Neuronal stem cell (in vitro differentiated cells): ENCODE measurements around the gene VPS36.
A peak's percentile ranks its signal among the peaks of the same experiment; 100 is the strongest.

Experiments used
- DNase-seq: peaks from one replicate; pipeline ENCODE4 v3.0.0-alpha.2; 2013; ENCODE audit warnings: low spot score
- H2AFZ ChIP-seq: one replicate; pipeline ENCODE4 v1.6.1; 2013; ENCODE audit warnings: mild to moderate bottlenecking, low read length, inconsistent platforms
- H2AK5ac ChIP-seq: 2 replicates; pipeline ENCODE4 v1.6.1; 2013; ENCODE audit warnings: low read depth, mild to moderate bottlenecking, inconsistent platforms, low read length, moderate library complexity, mixed read lengths
- H2BK120ac ChIP-seq: 2 replicates; pipeline ENCODE4 v1.6.1; 2013; ENCODE audit warnings: low read depth, mild to moderate bottlenecking, inconsistent platforms, low read length, moderate library complexity, mixed read lengths
- H2BK12ac ChIP-seq: one replicate; pipeline ENCODE4 v1.6.1; 2013; ENCODE audit warnings: low read length, inconsistent platforms
- H2BK15ac ChIP-seq: 2 replicates; pipeline ENCODE4 v1.6.1; 2013; ENCODE audit warnings: mild to moderate bottlenecking, low read length, inconsistent platforms, mixed read lengths
- H2BK5ac ChIP-seq: one replicate; pipeline ENCODE4 v1.6.1; 2013; ENCODE audit warnings: inconsistent platforms, mild to moderate bottlenecking, low read length, moderate library complexity
- H3K14ac ChIP-seq: one replicate; pipeline ENCODE4 v1.6.1; 2013; ENCODE audit warnings: low read length, inconsistent platforms
- H3K18ac ChIP-seq: 2 replicates; pipeline ENCODE4 v1.6.1; 2013; ENCODE audit warnings: low read length, inconsistent platforms
- H3K23ac ChIP-seq: 2 replicates; pipeline ENCODE4 v1.6.1; 2013; ENCODE audit warnings: low read depth, mild to moderate bottlenecking, mixed read lengths, low read length, inconsistent platforms; ENCODE audit not compliant: poor library complexity
- H3K27ac ChIP-seq: replicated peaks from 3 replicates; pipeline ENCODE4 v1.5.1; 2013; ENCODE audit warnings: low read length, inconsistent platforms
- H3K27me3 ChIP-seq, 3 experiments: 2 replicates each; pipeline ENCODE4 v1.6.1; 2013; ENCODE audit warnings: low read length in 3 of 3, mild to moderate bottlenecking in 2 of 3, inconsistent platforms in 1 of 3, low read depth in 1 of 3, mixed read lengths in 1 of 3, moderate library complexity in 1 of 3; ENCODE audit not compliant: control insufficient read depth in 3 of 3, insufficient read depth in 3 of 3
- H3K36me3 ChIP-seq, 2 donors: replicated peaks in 1 of 2; 2 replicates each; pipeline ENCODE4 v1.6.1; 2013; ENCODE audit warnings: low read length in 2 of 2; ENCODE audit not compliant: control insufficient read depth in 2 of 2, insufficient read depth in 2 of 2
- H3K4ac ChIP-seq: 2 replicates; pipeline ENCODE4 v1.6.1; 2013; ENCODE audit warnings: inconsistent platforms, mild to moderate bottlenecking, low read length, moderate library complexity
- H3K4me1 ChIP-seq, 2 donors: 1 replicate in 1 of 2; 2 replicates in 1 of 2; pipeline ENCODE4 v1.6.1; 2013; ENCODE audit warnings: low read length in 2 of 2, low read depth in 1 of 2; ENCODE audit not compliant: control insufficient read depth in 2 of 2, insufficient read depth in 1 of 2
- H3K4me2 ChIP-seq: one replicate; pipeline ENCODE4 v1.6.1; 2013; ENCODE audit warnings: mild to moderate bottlenecking, low read length, inconsistent platforms; ENCODE audit not compliant: insufficient read depth, poor library complexity, severe bottlenecking
- H3K4me3 ChIP-seq, 2 donors: 2 replicates each; pipeline ENCODE4 v1.5.1; 2013; ENCODE audit warnings: low read length in 2 of 2, mild to moderate bottlenecking in 2 of 2, inconsistent platforms in 1 of 2, moderate library complexity in 1 of 2
- H3K79me1 ChIP-seq: one replicate; pipeline ENCODE4 v1.6.1; 2013; ENCODE audit warnings: low read depth, mild to moderate bottlenecking, inconsistent platforms, low read length, moderate library complexity
- H3K9ac ChIP-seq: one replicate; pipeline ENCODE4 v1.6.1; 2013; ENCODE audit warnings: mild to moderate bottlenecking, low read depth, low read length, inconsistent platforms; ENCODE audit not compliant: poor library complexity
- H3K9me3 ChIP-seq, 2 donors: replicated peaks in 1 of 2; 2 replicates each; pipeline versions ENCODE3 to v1.6.1; 2013; ENCODE audit warnings: low read length in 2 of 2, mild to moderate bottlenecking in 2 of 2, inconsistent platforms in 1 of 2, low read depth in 1 of 2, mixed read lengths in 1 of 2, moderate library complexity in 1 of 2; ENCODE audit not compliant: control insufficient read depth in 2 of 2, insufficient read depth in 1 of 2
- H4K8ac ChIP-seq: one replicate; pipeline ENCODE4 v1.6.1; 2013; ENCODE audit warnings: low read depth, mild to moderate bottlenecking, inconsistent platforms, low read length, moderate library complexity
- H4K91ac ChIP-seq: one replicate; pipeline ENCODE4 v1.6.1; 2013; ENCODE audit warnings: low read length, low read depth, mild to moderate bottlenecking, inconsistent platforms; ENCODE audit not compliant: poor library complexity
- WGBS, 2 donors: extraction: QIAGEN DNeasy Blood & Tissue Kit; methylation state at CpG; one replicate each; pipeline ENCODE4 v1.1.7; 2013; ENCODE audit warnings: missing lambda C conversion rate in 2 of 2, mixed read lengths in 1 of 2; ENCODE audit not compliant: insufficient read length in 2 of 2, insufficient replicate concordance in 1 of 2; ENCODE audit errors: extremely low coverage in 2 of 2; 5-methylcytosine and 5-hydroxymethylcytosine counted together

VPS36 gene

GRCh38 chr13:52395704-52396103, 54.7 kb downstream of the VPS36 start:
- Histone ChIP-seq H3K27me3 (no peaks in the 10 kb centered on the region), H2AK5ac (no peak overlapping the region), H2BK15ac (no peak overlapping the region), H3K4ac (no peak overlapping the region), H3K36me3 (no peaks in the 10 kb centered on the region), H3K9ac (no peak overlapping the region), H2BK5ac (no peak overlapping the region), H3K4me2 (no peak overlapping the region), H3K9me3 (no peaks in the 10 kb centered on the region), H3K4me3 (no peak overlapping the region), H3K27ac (no peak overlapping the region), H3K18ac (no peak overlapping the region), H4K91ac (no peak overlapping the region), H2AFZ (no peak overlapping the region), H3K79me1 (no peaks in the 10 kb centered on the region), H3K14ac (no peak overlapping the region), H2BK12ac (no peak overlapping the region), H4K8ac (no peak overlapping the region), H3K23ac (no peak overlapping the region), H3K4me1 (peaks cover 0 to 2% of the 10 kb centered on the region in 2 donors), H2BK120ac (no peak overlapping the region)
- WGBS, 2 donors = no CpG with 5 or more reads among the region's 4 CpGs
- DNase-seq = no peak

DNA sequence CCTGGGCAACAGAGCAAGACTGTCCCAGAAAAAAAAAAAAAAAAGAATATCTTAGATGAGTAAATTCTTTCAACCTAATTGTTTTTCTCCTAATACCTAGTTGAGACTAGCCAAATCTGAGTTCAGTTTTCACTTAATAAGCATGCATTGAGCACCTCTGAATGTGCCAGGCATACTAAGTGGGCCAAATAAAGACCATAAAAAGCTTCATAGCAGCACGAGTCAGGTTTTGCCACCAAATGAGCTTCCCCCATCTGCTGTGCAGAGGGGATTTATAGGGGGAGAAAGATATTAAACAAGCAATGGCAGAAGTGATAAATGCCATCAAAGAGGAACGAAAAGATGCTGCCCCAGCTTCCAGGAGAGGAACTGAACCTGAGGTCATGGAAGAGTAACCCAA, 55.8 kb downstream of the VPS36 start:
- Histone ChIP-seq H3K18ac (no peak overlapping the region), H3K23ac (no peak overlapping the region), H3K4me2 (no peak overlapping the region), H2BK15ac (no peak overlapping the region), H3K9ac (no peak overlapping the region), H3K27me3 (no peaks in the 10 kb centered on the region), H2BK120ac (no peak overlapping the region), H2BK5ac (no peak overlapping the region), H4K91ac (no peak overlapping the region), H2BK12ac (no peak overlapping the region), H3K14ac (no peak overlapping the region), H3K4me3 (no peak overlapping the region), H4K8ac (no peak overlapping the region), H3K4ac (no peak overlapping the region), H3K4me1 (peaks cover 0 to 2% of the 10 kb centered on the region in 2 donors), H3K79me1 (no peaks in the 10 kb centered on the region), H2AK5ac (no peak overlapping the region), H3K27ac (no peak overlapping the region), H3K36me3 (no peaks in the 10 kb centered on the region), H2AFZ (no peak overlapping the region), H3K9me3 (no peaks in the 10 kb centered on the region)
- DNase-seq = no peak
- whole genome bisulfite sequencing, 2 donors = no CpG with 5 or more reads among the region's 2 CpGs

DNA sequence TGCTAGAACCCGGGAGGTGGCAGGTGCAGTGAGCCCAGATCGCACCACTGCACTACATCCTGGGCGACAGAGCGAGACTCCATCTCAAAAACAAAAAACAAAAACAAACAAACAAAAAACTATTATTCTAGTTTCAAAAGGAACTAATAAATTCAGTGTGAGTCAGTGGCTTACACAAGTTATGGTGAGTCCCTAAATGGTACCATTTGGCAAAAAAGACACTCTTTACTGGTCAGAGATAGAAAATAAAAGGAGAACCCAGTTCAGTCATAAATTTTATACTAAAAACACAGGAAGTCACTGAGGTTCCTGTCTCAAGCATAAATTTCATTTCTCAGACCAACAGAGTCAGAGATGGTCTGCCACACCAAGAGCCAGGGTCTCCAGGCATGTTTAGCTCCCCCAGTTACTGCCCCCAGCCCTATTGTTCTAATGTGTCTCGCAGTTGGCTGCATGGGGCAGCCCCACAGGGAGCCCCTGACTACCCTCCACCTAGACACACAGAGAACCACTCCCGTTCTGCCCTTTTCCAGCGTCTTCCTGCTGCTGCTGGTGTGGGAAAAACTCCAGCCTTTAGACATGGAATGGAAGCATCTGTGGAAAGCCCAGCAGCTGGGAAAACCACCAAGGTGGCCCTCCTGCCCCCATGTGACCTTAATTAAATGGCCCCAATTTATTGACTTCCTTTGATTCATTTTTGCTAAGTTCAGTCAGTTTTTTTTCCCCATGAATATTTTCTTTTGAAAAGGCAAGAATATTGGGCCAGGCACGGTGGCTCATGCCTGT, 56.7 kb downstream of the VPS36 start:
- H3K23ac ChIP-seq = no peak overlapping the region
- H3K4me1 ChIP-seq = peaks cover 0 to 2% of the 10 kb centered on the region in 2 donors
- no peak overlapping the region for H2AK5ac ChIP-seq
- no peaks in the 10 kb centered on the region for H3K9me3 ChIP-seq
- H3K27ac ChIP-seq = no peak overlapping the region
- H2AFZ ChIP-seq = no peak overlapping the region
- H2BK12ac ChIP-seq = no peak overlapping the region
- no peak overlapping the region for H3K4me3 ChIP-seq
- no peak overlapping the region for H4K8ac ChIP-seq
- no peak overlapping the region for H3K9ac ChIP-seq
- no peak overlapping the region for H3K14ac ChIP-seq
- no peaks in the 10 kb centered on the region for H3K36me3 ChIP-seq
- no peak overlapping the region for H2BK120ac ChIP-seq
- no peak overlapping the region for H2BK5ac ChIP-seq
- H3K27me3 ChIP-seq = no peaks in the 10 kb centered on the region
- DNase-seq = no peak
- H3K18ac ChIP-seq = peak overlapping the region; percentile 8
- no peak overlapping the region for H4K91ac ChIP-seq
- no CpG with 5 or more reads among the region's 8 CpGs for WGBS, 2 donors
- H2BK15ac ChIP-seq = no peak overlapping the region
- H3K4me2 ChIP-seq = no peak overlapping the region
- no peaks in the 10 kb centered on the region for H3K79me1 ChIP-seq
- no peak overlapping the region for H3K4ac ChIP-seq

- no peak overlapping the region for H3K4me2 ChIP-seq
- no peak overlapping the region for H2BK12ac ChIP-seq
- DNase-seq = no peak
- H3K27ac ChIP-seq = no peak overlapping the region
- H2BK5ac ChIP-seq = no peak overlapping the region
- no peak overlapping the region for H3K23ac ChIP-seq
- H2BK120ac ChIP-seq = no peak overlapping the region
- H3K4me1 ChIP-seq = no peaks in the 10 kb centered on the region
- no peak overlapping the region for H2AFZ ChIP-seq
- H3K36me3 ChIP-seq = no peaks in the 10 kb centered on the region
- peaks cover 0 to 8% (median 0%) of the 10 kb centered on the region in 3 experiments for H3K27me3 ChIP-seq
- no peaks in the 10 kb centered on the region for H3K79me1 ChIP-seq
- no peak overlapping the region for H3K18ac ChIP-seq
- no peak overlapping the region for H3K4me3 ChIP-seq
- H2BK15ac ChIP-seq = no peak overlapping the region
- H3K9me3 ChIP-seq = no peaks in the 10 kb centered on the region
- H4K91ac ChIP-seq = no peak overlapping the region
- no peak overlapping the region for H3K4ac ChIP-seq
- no peak overlapping the region for H3K14ac ChIP-seq
- no peak overlapping the region for H3K9ac ChIP-seq
- H4K8ac ChIP-seq = no peak overlapping the region
- no peak overlapping the region for H2AK5ac ChIP-seq
Measured at GRCh38 chr13:52387721-52388120, 62.7 kb downstream of the VPS36 start.
